ENCODE results near the gene MAP7D2. TPM values are rescaled to one million over a fixed set of nuclear protein-coding genes. Genes with fewer than 3 reads are reported as not detected.

Gene MAP7D2
- polyA plus RNA-seq, 3 donors: 0.45 TPM; not detected in 2

GRCh38 chrX:20129547-20129946, 12.8 kb upstream of the MAP7D2 start:
- TF ChIP-seq CTCF (IDR thresholded peaks at IDR 0.05): no peak
- Histone ChIP-seq H3K4me2 (replicated peaks; ENCODE audit: extremely low read depth, low read length, poor library complexity, severe bottlenecking) (no peak overlapping the region), H4K20me1 (ENCODE audit: insufficient read depth, low read length) (peaks cover 44% of the 10 kb centered on the region), H3K36me3 (replicated peaks in 1 of 2; ENCODE audit: control insufficient read depth in 1 of 2, insufficient read depth in 2 of 2, low read length in 2 of 2) (peaks cover 22 to 74% of the 10 kb centered on the region in 2 donors), H3K79me2 (ENCODE audit: insufficient read depth, low read length) (no peaks in the 10 kb centered on the region), H3K4me3 (replicated peaks in 1 of 3; ENCODE audit: low read depth in 2 of 3, low read length in 3 of 3) (no peak overlapping the region), H3K9ac (ENCODE audit: insufficient read depth, low read length, poor library complexity, severe bottlenecking) (no peak overlapping the region), H3K4me1 (ENCODE audit: control insufficient read depth in 1 of 2, insufficient read depth in 2 of 2, low read length in 2 of 2) (peaks cover 5 to 12% of the 10 kb centered on the region in 2 donors), H3K9me3 (replicated peaks in 1 of 2; ENCODE audit: control insufficient read depth in 1 of 2, insufficient read depth in 1 of 2, low read length in 2 of 2) (no peaks in the 10 kb centered on the region), H3K27ac (ENCODE audit: low read depth in 1 of 2, low read length in 2 of 2) (no peak overlapping the region), H2AFZ (ENCODE audit: insufficient read depth, low read depth, low read length, poor library complexity, severe bottlenecking) (no peak overlapping the region), H3K27me3 (ENCODE audit: control insufficient read depth in 2 of 2, insufficient read depth in 2 of 2, low read length in 2 of 2) (no peaks in the 10 kb centered on the region)
- no CpG with 5 or more reads among the region's 1 CpG for WGBS (ENCODE audit: insufficient coverage)
- intact Hi-C loops (cut with micrococcal nuclease): no loop called here
- Mint-ChIP-seq H3K36me3 (peaks cover 13 to 68% of the 10 kb centered on the region in 2 donors), H3K27ac (no peak overlapping the region), H3K4me3 (no peak overlapping the region), H3K4me1 (peaks cover 4% of the 10 kb centered on the region), H3K9me3 (no peaks in the 10 kb centered on the region), H3K27me3 (ENCODE audit: low read depth in 3 of 3) (peaks cover 0 to 2% (median 0%) of the 10 kb centered on the region in 3 donors)
- DNase-seq: no peak

GRCh38 chrX:20128670-20129069, 12.0 kb upstream of the MAP7D2 start:
- Histone ChIP-seq H4K20me1 (ENCODE audit: insufficient read depth, low read length) (peaks cover 39% of the 10 kb centered on the region), H3K4me2 (replicated peaks; ENCODE audit: extremely low read depth, low read length, poor library complexity, severe bottlenecking) (no peak overlapping the region), H3K27ac (ENCODE audit: low read depth in 1 of 2, low read length in 2 of 2) (no peak overlapping the region), H3K9me3 (replicated peaks in 1 of 2; ENCODE audit: control insufficient read depth in 1 of 2, insufficient read depth in 1 of 2, low read length in 2 of 2) (no peaks in the 10 kb centered on the region), H3K4me1 (ENCODE audit: control insufficient read depth in 1 of 2, insufficient read depth in 2 of 2, low read length in 2 of 2) (peaks cover 5 to 12% of the 10 kb centered on the region in 2 donors), H2AFZ (ENCODE audit: insufficient read depth, low read depth, low read length, poor library complexity, severe bottlenecking) (no peak overlapping the region), H3K9ac (ENCODE audit: insufficient read depth, low read length, poor library complexity, severe bottlenecking) (no peak overlapping the region), H3K4me3 (replicated peaks in 1 of 3; ENCODE audit: low read depth in 2 of 3, low read length in 3 of 3) (no peak overlapping the region), H3K36me3 (replicated peaks in 1 of 2; ENCODE audit: control insufficient read depth in 1 of 2, insufficient read depth in 2 of 2, low read length in 2 of 2) (peaks cover 22 to 72% of the 10 kb centered on the region in 2 donors), H3K79me2 (ENCODE audit: insufficient read depth, low read length) (no peaks in the 10 kb centered on the region), H3K27me3 (ENCODE audit: control insufficient read depth in 2 of 2, insufficient read depth in 2 of 2, low read length in 2 of 2) (no peaks in the 10 kb centered on the region)
- intact Hi-C loops (cut with micrococcal nuclease): no loop called here
- Mint-ChIP-seq H3K27me3 (ENCODE audit: low read depth in 3 of 3) (peaks cover 0 to 2% (median under 1%) of the 10 kb centered on the region in 3 donors), H3K4me3 (no peak overlapping the region), H3K4me1 (peaks cover 4% of the 10 kb centered on the region), H3K27ac (no peak overlapping the region), H3K36me3 (peaks cover 10 to 67% of the 10 kb centered on the region in 2 donors), H3K9me3 (no peaks in the 10 kb centered on the region)
- no CpG with 5 or more reads among the region's 4 CpGs for WGBS (ENCODE audit: insufficient coverage)
- DNase-seq: no peak
- no peak for TF ChIP-seq CTCF (IDR thresholded peaks at IDR 0.05)
